NCI-H146 (cell line): ENCODE results near the gene MARCHF2.
A peak's percentile ranks its signal among the peaks of the same experiment; 100 is the strongest.
"Not testable (repeated sequence)": the region's sequence is repeated elsewhere in the genome, so short reads cannot be mapped to it uniquely, and the experiment has no call there.

Experiments used
- DNase-seq: peaks from one replicate; lab custom pipeline; 2025; lab: John Stamatoyannopoulos, UW

The MARCHF2 gene, protein sequence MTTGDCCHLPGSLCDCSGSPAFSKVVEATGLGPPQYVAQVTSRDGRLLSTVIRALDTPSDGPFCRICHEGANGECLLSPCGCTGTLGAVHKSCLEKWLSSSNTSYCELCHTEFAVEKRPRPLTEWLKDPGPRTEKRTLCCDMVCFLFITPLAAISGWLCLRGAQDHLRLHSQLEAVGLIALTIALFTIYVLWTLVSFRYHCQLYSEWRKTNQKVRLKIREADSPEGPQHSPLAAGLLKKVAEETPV

GRCh38 chr19:8412783-8413628 is at the start of gene MARCHF2:
TSS of gene MARCHF2 (plus strand) at chr19:8413305. CDS start at chr19:8421841, 8,536 bp downstream.
- peak; percentile 91 for DNase-seq

- peak; percentile 28 for DNase-seq
These were observed 49.0 kb upstream of the MARCHF2 start, which contains the start of gene ANGPTL4 for GRCh38 chr19:8363803-8364771. TSS of gene ANGPTL4 (plus strand) at chr19:8364155. CDS start at chr19:8364322, 167 bp downstream.

DNA sequence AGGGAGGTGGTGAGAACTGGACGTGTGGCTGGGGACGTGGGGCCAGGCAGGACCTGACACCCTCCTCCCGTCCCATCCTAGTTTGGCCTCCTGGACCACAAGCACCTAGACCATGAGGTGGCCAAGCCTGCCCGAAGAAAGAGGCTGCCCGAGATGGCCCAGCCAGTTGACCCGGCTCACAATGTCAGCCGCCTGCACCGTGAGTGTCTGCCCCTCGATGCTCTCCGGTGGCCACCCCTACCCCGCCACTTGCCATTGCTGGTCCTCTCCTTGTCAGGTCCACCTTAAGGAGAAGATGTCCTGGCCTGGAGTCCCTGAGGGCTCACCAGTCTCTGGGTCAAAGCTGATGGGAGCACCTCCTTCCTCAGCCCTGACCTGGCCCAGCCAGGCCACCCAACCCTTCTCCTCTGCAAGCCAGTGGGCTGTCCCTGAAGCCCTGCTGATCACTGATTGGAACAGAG is 47.0 kb upstream of the MARCHF2 start:
- DNase-seq, result no peak

- DNase-seq, result no peak
These were observed 46.2 kb upstream of the MARCHF2 start for GRCh38 chr19:8366961-8367326.

- DNase-seq, result peak; percentile 20
These were observed 45.6 kb upstream of the MARCHF2 start for GRCh38 chr19:8367327-8368001.

GRCh38 chr19:8370176-8371010 is 42.7 kb upstream of the MARCHF2 start:
- DNase-seq, result no peak

DNA sequence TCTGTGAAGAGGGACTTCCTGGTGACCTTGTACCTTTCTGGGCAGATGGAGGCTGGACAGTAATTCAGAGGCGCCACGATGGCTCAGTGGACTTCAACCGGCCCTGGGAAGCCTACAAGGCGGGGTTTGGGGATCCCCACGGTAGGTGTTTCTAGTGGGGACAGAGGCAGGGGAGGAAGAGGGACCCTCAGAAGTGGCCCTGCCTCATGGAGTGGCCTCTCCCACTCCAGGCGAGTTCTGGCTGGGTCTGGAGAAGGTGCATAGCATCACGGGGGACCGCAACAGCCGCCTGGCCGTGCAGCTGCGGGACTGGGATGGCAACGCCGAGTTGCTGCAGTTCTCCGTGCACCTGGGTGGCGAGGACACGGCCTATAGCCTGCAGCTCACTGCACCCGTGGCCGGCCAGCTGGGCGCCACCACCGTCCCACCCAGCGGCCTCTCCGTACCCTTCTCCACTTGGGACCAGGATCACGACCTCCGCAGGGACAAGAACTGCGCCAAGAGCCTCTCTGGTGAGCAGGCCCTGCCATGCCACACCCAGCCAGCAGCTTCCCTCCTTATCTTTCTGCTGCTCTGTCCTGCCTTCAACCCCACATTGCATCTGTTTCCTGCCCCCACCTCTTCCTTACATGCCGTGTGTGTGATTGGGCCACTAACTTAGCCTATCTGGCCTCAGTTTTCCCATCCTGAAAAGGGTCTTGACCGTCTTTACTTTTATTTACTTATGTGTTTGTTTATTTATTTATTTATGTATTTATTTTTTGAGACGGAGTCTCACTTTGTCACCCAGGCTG is 41.9 kb upstream of the MARCHF2 start:
- no peak for DNase-seq

GRCh38 chr19:8373867-8374813 is 39.0 kb upstream of the MARCHF2 start:
- no peak for DNase-seq

- DNase-seq, result not testable (repeated sequence)
These were observed 37.3 kb upstream of the MARCHF2 start for GRCh38 chr19:8375766-8376165.

DNA sequence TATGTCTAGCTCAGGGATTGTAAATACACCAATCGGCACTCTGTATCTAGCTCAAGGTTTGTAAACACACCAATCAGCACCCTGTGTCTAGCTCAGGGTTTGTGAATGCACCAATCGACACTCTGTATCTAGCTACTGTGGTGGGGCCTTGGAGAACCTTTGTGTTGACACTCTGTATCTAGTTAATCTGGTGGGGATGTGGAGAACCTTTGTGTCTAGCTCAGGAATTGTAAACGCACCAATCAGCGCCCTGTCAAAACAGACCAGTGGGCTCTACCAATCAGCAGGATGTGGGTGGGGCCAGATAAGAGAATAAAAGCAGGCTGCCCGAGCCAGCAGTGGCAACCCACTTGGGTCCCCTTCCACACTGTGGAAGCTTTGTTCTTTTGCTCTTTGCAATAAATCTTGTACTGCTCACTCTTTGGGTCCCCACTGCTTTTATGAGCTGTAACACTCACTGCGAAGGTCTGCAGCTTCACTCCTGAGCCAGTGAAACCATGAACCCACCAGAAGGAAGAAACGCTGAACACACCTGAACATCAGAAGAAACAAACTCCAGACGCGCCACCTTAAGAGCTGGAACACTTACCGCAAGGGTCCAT is 36.6 kb upstream of the MARCHF2 start:
- DNase-seq, result not testable (repeated sequence)

DNA sequence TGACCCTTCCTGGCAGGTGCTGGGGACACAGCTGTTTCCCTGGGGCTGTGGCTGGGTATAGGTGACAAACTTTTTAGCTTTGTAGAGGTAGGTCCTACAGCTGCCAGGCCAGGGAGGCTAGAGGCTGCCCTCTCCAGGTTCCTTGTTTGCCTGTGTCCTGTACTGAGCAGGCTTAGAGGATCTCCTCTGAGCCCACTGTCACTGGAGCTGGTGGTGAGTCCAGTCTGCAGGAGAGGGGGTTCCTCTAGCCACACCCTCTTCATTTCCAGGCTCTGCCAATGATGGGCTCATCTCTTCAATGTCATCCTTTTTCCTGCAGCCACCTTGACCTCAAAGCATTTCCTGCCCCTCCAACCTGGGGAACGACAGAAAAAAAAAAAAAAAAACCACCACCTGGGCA is 35.5 kb upstream of the MARCHF2 start:
- no peak for DNase-seq

- DNase-seq, result not testable (repeated sequence)
These were observed 33.8 kb upstream of the MARCHF2 start for GRCh38 chr19:8379156-8379891.

- not testable (repeated sequence) for DNase-seq
These were observed 28.5 kb upstream of the MARCHF2 start for GRCh38 chr19:8384569-8384968.

- not testable (repeated sequence) for DNase-seq
These were observed 28.0 kb upstream of the MARCHF2 start for GRCh38 chr19:8385103-8385502.

DNA sequence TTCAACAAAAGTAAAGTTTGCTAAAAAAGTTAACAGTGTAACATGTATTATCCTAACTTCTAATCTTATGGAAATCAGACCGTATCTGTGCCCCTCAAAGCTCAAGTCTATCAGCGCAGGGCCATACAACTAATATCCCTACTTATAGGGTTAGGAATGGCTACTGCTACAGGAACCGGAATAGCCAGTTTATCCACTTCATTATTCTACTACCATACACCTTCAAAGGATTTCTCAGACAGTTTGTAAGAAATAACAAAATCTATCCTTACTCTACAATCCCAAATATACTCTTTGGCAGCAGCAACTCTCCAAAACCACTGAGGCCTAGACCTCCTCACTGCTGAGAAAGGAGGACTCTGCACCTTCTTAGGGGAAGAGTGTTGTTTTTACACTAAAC is 27.5 kb upstream of the MARCHF2 start:
- not testable (repeated sequence) for DNase-seq

- DNase-seq, result not testable (repeated sequence)
These were observed 26.7 kb upstream of the MARCHF2 start for GRCh38 chr19:8386419-8386818.

- no peak for DNase-seq
These were observed 26.1 kb upstream of the MARCHF2 start for GRCh38 chr19:8386990-8387389.
